OCI-LY3 (cell line): ENCODE results near the gene BRINP1.

Source experiments
- H2AFZ ChIP-seq: fragments of 200-600, 300-600 bp; shearing (Covaris generic); 2 replicates; pipeline ENCODE4 v1.6.0; 2014; ENCODE audit warnings: antibody characterized with exemption, low read depth, low read length
- H3K27ac ChIP-seq: fragments of 200-600, 300-600 bp; sonication (generic); 2 replicates; pipeline ENCODE4 v1.5.1; 2014; ENCODE audit warnings: mild to moderate bottlenecking, low read length, moderate library complexity, mixed read lengths
- H3K27me3 ChIP-seq: fragments of 200-600, 300-600 bp; sonication (generic); 2 replicates; pipeline ENCODE4 v1.6.1; 2014; ENCODE audit warnings: low read depth, low read length, mixed read lengths
- H3K36me3 ChIP-seq: fragments of 200-600, 300-600 bp; sonication (generic); replicated peaks from 2 replicates; pipeline ENCODE3; 2014; ENCODE audit warnings: low read depth, low read length, mixed read lengths
- H3K4me1 ChIP-seq: fragments of 300-600, 200-600 bp; sonication (generic); 2 replicates; pipeline ENCODE4 v1.6.1; 2014; ENCODE audit warnings: low read length, mixed read lengths
- H3K4me2 ChIP-seq: fragments of 200-600, 300-600 bp; sonication (generic); 2 replicates; pipeline ENCODE4 v1.6.1; 2014; ENCODE audit warnings: low read length, mixed read lengths
- H3K4me3 ChIP-seq: fragments of 300-600, 200-600 bp; sonication (generic); 2 replicates; pipeline ENCODE4 v1.5.1; 2014; ENCODE audit warnings: antibody characterized with exemption, mild to moderate bottlenecking, low read length, moderate library complexity
- H3K79me2 ChIP-seq: fragments of 300-600, 200-600 bp; shearing (Covaris generic); 2 replicates; pipeline ENCODE4 v1.6.1; 2014; ENCODE audit warnings: mild to moderate bottlenecking, low read length, mixed read lengths
- H3K9ac ChIP-seq: fragments of 300-600, 200-600 bp; shearing (Covaris generic); 2 replicates; pipeline ENCODE4 v1.6.0; 2014; ENCODE audit warnings: mild to moderate bottlenecking, low read length, moderate library complexity
- H3K9me3 ChIP-seq: fragments of 200-600, 300-600 bp; shearing (Covaris generic); 2 replicates; pipeline ENCODE4 v1.6.1; 2014; ENCODE audit warnings: low read length, mixed read lengths; ENCODE audit not compliant: insufficient read depth
- H4K20me1 ChIP-seq: fragments of 200-600, 300-600 bp; sonication (generic); 2 replicates; pipeline ENCODE4 v1.6.1; 2016; ENCODE audit warnings: low read length, mixed read lengths; ENCODE audit not compliant: insufficient read depth
- CTCF ChIP-seq: fragments of 200-600, 300-600 bp; sonication (generic); IDR thresholded peaks from 2 replicates; pipeline ENCODE4 v1.5.1; 2014; ENCODE audit warnings: antibody characterized with exemption, low read length, low read depth
- EZH2phosphoT487 ChIP-seq: fragments of 200-600 bp; shearing (Covaris generic); IDR thresholded peaks from 2 replicates; pipeline ENCODE4 v1.6.1; 2018; ENCODE audit warnings: antibody characterized with exemption, mixed run types, low read depth

BRINP1 gene

GRCh38 chr9:119215651-119216050, 153.6 kb downstream of the BRINP1 start:
- Histone ChIP-seq H3K36me3 (no peaks in the 10 kb centered on the region), H2AFZ (no peak overlapping the region), H3K9me3 (no peaks in the 10 kb centered on the region), H3K27me3 (no peaks in the 10 kb centered on the region), H3K79me2 (no peaks in the 10 kb centered on the region), H3K9ac (no peak overlapping the region), H3K27ac (no peak overlapping the region), H3K4me2 (no peak overlapping the region), H3K4me3 (no peak overlapping the region), H3K4me1 (no peaks in the 10 kb centered on the region), H4K20me1 (no peaks in the 10 kb centered on the region)
- no peak for TF ChIP-seq CTCF
- no peak for TF ChIP-seq EZH2phosphoT487

GRCh38 chr9:119213471-119213870, 155.8 kb downstream of the BRINP1 start:
- H4K20me1 ChIP-seq, result no peaks in the 10 kb centered on the region
- TF ChIP-seq EZH2phosphoT487 (no peak), CTCF (no peak)
- H3K4me1 ChIP-seq, result no peaks in the 10 kb centered on the region
- H2AFZ ChIP-seq, result no peak overlapping the region
- no peak overlapping the region for H3K9ac ChIP-seq
- no peak overlapping the region for H3K4me2 ChIP-seq
- H3K9me3 ChIP-seq, result no peaks in the 10 kb centered on the region
- H3K79me2 ChIP-seq, result no peaks in the 10 kb centered on the region
- no peaks in the 10 kb centered on the region for H3K36me3 ChIP-seq
- H3K27me3 ChIP-seq, result no peaks in the 10 kb centered on the region
- H3K27ac ChIP-seq, result no peak overlapping the region
- H3K4me3 ChIP-seq, result no peak overlapping the region

- Histone ChIP-seq H3K27me3 (no peaks in the 10 kb centered on the region), H3K4me1 (no peaks in the 10 kb centered on the region), H3K4me3 (no peak overlapping the region), H3K9ac (no peak overlapping the region), H2AFZ (no peak overlapping the region), H4K20me1 (no peaks in the 10 kb centered on the region), H3K79me2 (no peaks in the 10 kb centered on the region), H3K36me3 (no peaks in the 10 kb centered on the region), H3K4me2 (no peak overlapping the region), H3K9me3 (no peaks in the 10 kb centered on the region), H3K27ac (no peak overlapping the region)
- TF ChIP-seq EZH2phosphoT487 (no peak), CTCF (no peak)
Observed at GRCh38 chr9:119197893-119198607, 171.2 kb downstream of the BRINP1 start.

GRCh38 chr9:119195521-119195920, 173.7 kb downstream of the BRINP1 start:
- Histone ChIP-seq H4K20me1 (no peaks in the 10 kb centered on the region), H2AFZ (no peak overlapping the region), H3K27ac (no peak overlapping the region), H3K36me3 (no peaks in the 10 kb centered on the region), H3K9me3 (no peaks in the 10 kb centered on the region), H3K4me1 (no peaks in the 10 kb centered on the region), H3K9ac (no peak overlapping the region), H3K4me3 (no peak overlapping the region), H3K27me3 (no peaks in the 10 kb centered on the region), H3K4me2 (no peak overlapping the region), H3K79me2 (no peaks in the 10 kb centered on the region)
- TF ChIP-seq CTCF, result no peak
- TF ChIP-seq EZH2phosphoT487, result no peak
